ENCODE measurements around the gene TRIM71.

- TF ChIP-seq CTCF (IDR thresholded peaks at IDR 0.05; ENCODE audit: poor library complexity): no peak
- no peak for TF ChIP-seq EZH2phosphoT487 (IDR thresholded peaks at IDR 0.05; ENCODE audit: low read depth, severe bottlenecking, unreplicated experiment)
These were observed 29.7 kb downstream of the TRIM71 start for GRCh38 chr3:32847528-32847927.
